Measurements from ENCODE around the gene GIT1. TPM values are rescaled to one million over a fixed set of nuclear protein-coding genes. Genes with fewer than 3 reads are reported as not detected.
A peak's percentile ranks its signal among the peaks of the same experiment; 100 is the strongest.

Gene GIT1
- polyA plus RNA-seq, 1 of the 3 experiments (the other 2 are of a cell fraction), result 42.9 TPM

GRCh38 chr17:29608986-29609385 is 19.5 kb upstream of the GIT1 start:
- H3F3A ChIP-seq (replicated peaks; ENCODE audit: insufficient read depth), result no peaks in the 10 kb centered on the region
- H3K36me3 ChIP-seq (replicated peaks in 1 of 2; ENCODE audit: control insufficient read depth in 1 of 2, insufficient read depth in 2 of 2, low read length in 1 of 2), result peaks cover 0 to 23% of the 10 kb centered on the region in 2 experiments
- H3K27me3 ChIP-seq (ENCODE audit: insufficient read depth), result no peaks in the 10 kb centered on the region
- H3K4me1 ChIP-seq (ENCODE audit: control insufficient read depth in 1 of 2, insufficient read depth in 2 of 2, low read depth in 1 of 2, low read length in 1 of 2), result no peaks in the 10 kb centered on the region; a peak in 1 of 4 replicates
- no peak overlapping the region for H3K4me3 ChIP-seq (ENCODE audit: low read depth in 2 of 2, low read length in 1 of 2)
- H3K27ac ChIP-seq (ENCODE audit: low read depth in 2 of 2, low read length in 1 of 2), result no peak overlapping the region
- H3K9ac ChIP-seq, result no peak overlapping the region
- H3K9me3 ChIP-seq, result no peaks in the 10 kb centered on the region
- TF ChIP-seq FOSL2 (IDR thresholded peaks at IDR 0.05; ENCODE audit: borderline replicate concordance, low read depth) (no peak), USF2 (IDR thresholded peaks at IDR 0.05; ENCODE audit: borderline replicate concordance, low read depth, low read length) (no peak), RAD21 (IDR thresholded peaks at IDR 0.05; ENCODE audit: low read length) (no peak), REST (IDR thresholded peaks at IDR 0.05; ENCODE audit: low read depth, low read length) (no peak), RXRA (IDR thresholded peaks at IDR 0.05; ENCODE audit: borderline replicate concordance, low read depth) (no peak), TAF1 (IDR thresholded peaks at IDR 0.05; ENCODE audit: borderline replicate concordance, low read depth, low read length) (no peak), MXI1 (IDR thresholded peaks at IDR 0.05; ENCODE audit: low read depth, low read length) (no peak), TEAD4 (IDR thresholded peaks at IDR 0.05; ENCODE audit: borderline replicate concordance, insufficient read depth) (no peak), TCF12 (IDR thresholded peaks at IDR 0.05) (no peak), JUND (IDR thresholded peaks at IDR 0.05) (no peak), RCOR1 (IDR thresholded peaks at IDR 0.05; ENCODE audit: low read length) (no peak), EZH2phosphoT487 (IDR thresholded peaks at IDR 0.05; ENCODE audit: borderline replicate concordance, low read depth) (no peak)
- 95% methylated on average over 13 of the region's 15 CpGs for WGBS (ENCODE audit: low lambda C conversion rate)
- no peak for DNase-seq
- POLR2A ChIA-PET, result no interaction called here
- no peaks in the 10 kb centered on the region for H4K20me1 ChIP-seq (ENCODE audit: insufficient read depth)
- CTCF ChIA-PET, result interaction anchor here (1.0 to 1.9 kb wide), 4 partner anchors 8 to 496 kb away, joined by 3 to 11 read pairs (median 4); no protein-coding TSS in a partner anchor
- H3K4me2 ChIP-seq, result no peak overlapping the region
- no peaks in the 10 kb centered on the region for H3K9me2 ChIP-seq
- no peak overlapping the region for H2AFZ ChIP-seq (ENCODE audit: low read depth)
- H3K79me2 ChIP-seq (ENCODE audit: insufficient read depth), result peaks cover 6% of the 10 kb centered on the region; the same call in 1 of the 2 replicates

- Histone ChIP-seq H3K4me3 (ENCODE audit: low read depth in 2 of 2, low read length in 1 of 2) (no peak overlapping the region), H3K36me3 (replicated peaks in 1 of 2; ENCODE audit: control insufficient read depth in 1 of 2, insufficient read depth in 2 of 2, low read length in 1 of 2) (peaks cover 0 to 18% of the 10 kb centered on the region in 2 experiments), H3K27me3 (ENCODE audit: insufficient read depth) (no peaks in the 10 kb centered on the region), H3K9me3 (no peaks in the 10 kb centered on the region), H3K4me2 (no peak overlapping the region), H2AFZ (ENCODE audit: low read depth) (no peak overlapping the region), H3F3A (replicated peaks; ENCODE audit: insufficient read depth) (no peaks in the 10 kb centered on the region), H3K9ac (no peak overlapping the region), H3K79me2 (ENCODE audit: insufficient read depth) (peaks cover 14% of the 10 kb centered on the region; the same call in 1 of the 2 replicates), H3K4me1 (ENCODE audit: control insufficient read depth in 1 of 2, insufficient read depth in 2 of 2, low read depth in 1 of 2, low read length in 1 of 2) (no peaks in the 10 kb centered on the region), H3K9me2 (no peaks in the 10 kb centered on the region), H4K20me1 (ENCODE audit: insufficient read depth) (no peaks in the 10 kb centered on the region), H3K27ac (ENCODE audit: low read depth in 2 of 2, low read length in 1 of 2) (no peak overlapping the region; a peak in 1 of 4 replicates)
- TF ChIP-seq IRF3 (IDR thresholded peaks at IDR 0.05; ENCODE audit: low read depth, low read length) (no peak), YY1 (IDR thresholded peaks at IDR 0.05; ENCODE audit: low read depth) (no peak), MAX (IDR thresholded peaks at IDR 0.05; ENCODE audit: low read depth) (no peak), SMC3 (IDR thresholded peaks at IDR 0.05; ENCODE audit: low read depth, low read length) (no peak), REST (IDR thresholded peaks at IDR 0.05; ENCODE audit: low read depth, low read length) (no peak), ELF1 (IDR thresholded peaks at IDR 0.05) (no peak)
- CTCF ChIA-PET, result interaction anchor here (0.6 to 3.4 kb wide), 7 partner anchors 10 to 497 kb away, joined by 3 to 17 read pairs (median 4); partner anchors contain the start of gene ANKRD13B
- DNase-seq, result peak; percentile 20
- 93% methylated on average over 22 of the region's 29 CpGs for WGBS (ENCODE audit: low lambda C conversion rate)
- POLR2A ChIA-PET, result no interaction called here
These were observed 18.2 kb upstream of the GIT1 start for GRCh38 chr17:29607557-29608195.
